Endothelial cell of umbilical vein (primary cell): ENCODE measurements around the gene KIAA1755. TPM values are rescaled to one million over a fixed set of nuclear protein-coding genes. Genes with fewer than 3 reads are reported as not detected.

Experiments used
- BruUV-seq: library from RNA; stranded (reverse); fragments of 400-500 nt; replicated peaks from 2 replicates; lab custom pipeline; 2021; lab: Mats Ljungman, UMichigan
- CTCF ChIA-PET: fragments of 300-600, 350-600 bp; sonication (Branson Sonifier 250); formaldehyde crosslinking; loops from one replicate; lab custom pipeline; 2021; ENCODE audit warnings: antibody characterized with exemption, inconsistent platforms; lab: Charles Lee
- POLR2A ChIA-PET: fragments of 300-600, 350-600 bp; sonication (Branson Sonifier 250); formaldehyde crosslinking; loops from one replicate; lab custom pipeline; 2021; ENCODE audit warnings: antibody characterized with exemption, inconsistent platforms; lab: Charles Lee
- DNase-seq: peaks from one replicate; pipeline ENCODE4 v3.0.0-alpha.2; 2011; ENCODE audit warnings: low read depth, low spot score
- FAIRE-seq: peaks from 2 replicates; lab custom pipeline; 2011; peaks lifted over from hg19 to GRCh38; lab: Jason Lieb, UNC
- H2AFZ ChIP-seq: 2 replicates; pipeline ENCODE4 v1.6.0; 2012; ENCODE audit warnings: low read depth, low read length, control low read depth, inconsistent platforms
- H3K27ac ChIP-seq: 2 replicates; pipeline ENCODE4 v1.5.1; 2011; ENCODE audit warnings: low read depth, mild to moderate bottlenecking, control low read depth, low read length, moderate library complexity; ENCODE audit not compliant: insufficient read depth
- H3K27me3 ChIP-seq, 2 experiments: 2 replicates each; pipeline versions ENCODE4 v1.6.0 to v1.6.1; 2011; ENCODE audit warnings: low read length in 2 of 2, mixed read lengths in 1 of 2; ENCODE audit not compliant: control insufficient read depth in 2 of 2, insufficient read depth in 2 of 2
- H3K36me3 ChIP-seq, 2 experiments: 2 replicates in 1 of 2; 3 replicates in 1 of 2; pipeline ENCODE4 v1.5.1; 2011; ENCODE audit warnings: low read length in 2 of 2, mild to moderate bottlenecking in 1 of 2, moderate library complexity in 1 of 2; ENCODE audit not compliant: control insufficient read depth in 2 of 2, insufficient read depth in 2 of 2; ENCODE audit errors: extremely low read depth in 1 of 2
- H3K4me1 ChIP-seq: 3 replicates; pipeline ENCODE4 v1.5.1; 2011; ENCODE audit warnings: mild to moderate bottlenecking, low read length; ENCODE audit not compliant: control insufficient read depth, insufficient read depth; ENCODE audit errors: extremely low read depth
- H3K4me2 ChIP-seq: 2 replicates; pipeline ENCODE4 v1.6.1; 2011; ENCODE audit warnings: low read length, control low read depth, mixed read lengths; ENCODE audit not compliant: insufficient read depth
- H3K4me3 ChIP-seq, 3 experiments: fragments of 200-600 bp in 1 of 3; sonication (generic), shearing (Covaris generic) in 1 of 3; replicated peaks in 1 of 3; 2 replicates each; pipeline ENCODE4 v1.5.1; 2011 to 2016; ENCODE audit warnings: control low read depth in 3 of 3, low read length in 3 of 3, mild to moderate bottlenecking in 2 of 3, inconsistent platforms in 1 of 3, low read depth in 1 of 3, moderate library complexity in 1 of 3; ENCODE audit not compliant: insufficient read depth in 1 of 3
- H3K79me2 ChIP-seq: 2 replicates; pipeline ENCODE4 v1.6.0; 2012; ENCODE audit warnings: low read length, inconsistent platforms; ENCODE audit not compliant: control insufficient read depth, insufficient read depth
- H3K9ac ChIP-seq: replicated peaks from 2 replicates; pipeline ENCODE3; 2011; ENCODE audit warnings: low read length, control low read depth; ENCODE audit not compliant: insufficient read depth; ENCODE audit errors: extremely low read depth
- H3K9me1 ChIP-seq: replicated peaks from 3 replicates; pipeline ENCODE4 v1.6.0; 2011; ENCODE audit warnings: mild to moderate bottlenecking, low read length; ENCODE audit not compliant: control insufficient read depth, insufficient read depth; ENCODE audit errors: extremely low read depth
- H3K9me3 ChIP-seq: replicated peaks from 2 replicates; pipeline ENCODE4 v1.5.1; 2012; ENCODE audit warnings: low read length, inconsistent platforms; ENCODE audit not compliant: control insufficient read depth, insufficient read depth
- H4K20me1 ChIP-seq: replicated peaks from 2 replicates; pipeline ENCODE3; 2011; ENCODE audit warnings: mild to moderate bottlenecking, low read length; ENCODE audit not compliant: control insufficient read depth, insufficient read depth; ENCODE audit errors: extremely low read depth
- EZH2 ChIP-seq: IDR thresholded peaks from 2 replicates; pipeline ENCODE4 v1.6.1; 2012; ENCODE audit warnings: borderline replicate concordance, low read depth, mild to moderate bottlenecking, moderate library complexity, low read length, inconsistent platforms; ENCODE audit not compliant: severe bottlenecking
- FOS ChIP-seq: IDR thresholded peaks from 2 replicates; pipeline ENCODE4 v1.6.1; 2011; ENCODE audit warnings: mild to moderate bottlenecking, low read length, moderate library complexity, borderline replicate concordance; ENCODE audit not compliant: insufficient read depth
- GATA2 ChIP-seq: IDR thresholded peaks from 2 replicates; pipeline ENCODE4 v1.7.0; 2011; ENCODE audit warnings: low read depth, mild to moderate bottlenecking, moderate library complexity, mixed read lengths, low read length; ENCODE audit not compliant: insufficient read length, insufficient read depth
- dilution Hi-C: fragments of 300-500 bp; cut with MboI; formaldehyde crosslinking; loops from one replicate; pipeline ENCODE4 v1.15.0; 2019; ENCODE audit warnings: low sequenced_read_pairs; ENCODE audit not compliant: extremely low pct_ligation_motif_present
- intact Hi-C: fragments of 100-400 bp; cut with micrococcal nuclease; formaldehyde crosslinking; loops from one replicate; pipeline ENCODE4 v1.10.0; 2022
- polyA plus RNA-seq, 4 experiments: library from polyadenylated mRNA; depleted of rRNA in 3 of 4; stranded (reverse) in 3 of 4; unstranded in 1 of 4; fragments of >200 nt; gene quantifications; 2 replicates each; pipeline versions ENCODE4 v1.2.1 to v1.2.3, GENCODE V29; 2011 to 2012; ENCODE audit warnings: missing spikeins in 1 of 4
- total RNA-seq: library from RNA; stranded (reverse); gene quantifications from 2 replicates; pipeline ENCODE4 v1.2.3, GENCODE V29; 2021

KIAA1755 gene
- total and polyA plus RNA-seq, 2 donors (not counting 3 experiments of a cell fraction or from before 2014, with no cell fraction given): 0.36 to 0.51 TPM

- no peaks in the 10 kb centered on the region for H3K9me3 ChIP-seq
- TF ChIP-seq FOS (no peak), GATA2 (no peak)
- no peaks in the 10 kb centered on the region for H3K27me3 ChIP-seq
- H2AFZ ChIP-seq: no peak overlapping the region
- BruUV-seq: no TSS peak
- H3K9ac ChIP-seq: no peak overlapping the region
- CTCF ChIA-PET: interaction anchor here (0.9 kb wide), 1 partner anchor 52 kb away, joined by 3 read pairs; no protein-coding TSS in a partner anchor
- no peak overlapping the region for H3K4me2 ChIP-seq
- no peak overlapping the region for H3K4me3 ChIP-seq
- H3K4me1 ChIP-seq: no peaks in the 10 kb centered on the region
- FAIRE-seq (no peak), DNase-seq (no peak)
- intact Hi-C loops (no loop called here), dilution Hi-C loops (no loop called here)
- no peaks in the 10 kb centered on the region for H4K20me1 ChIP-seq
- H3K27ac ChIP-seq: no peak overlapping the region
- POLR2A ChIA-PET: no interaction called here
- H3K9me1 ChIP-seq: no peaks in the 10 kb centered on the region
- H3K36me3 ChIP-seq: no peaks in the 10 kb centered on the region
- no peaks in the 10 kb centered on the region for H3K79me2 ChIP-seq
Observed at GRCh38 chr20:38247166-38247509, 13.4 kb downstream of the KIAA1755 start.

DNA sequence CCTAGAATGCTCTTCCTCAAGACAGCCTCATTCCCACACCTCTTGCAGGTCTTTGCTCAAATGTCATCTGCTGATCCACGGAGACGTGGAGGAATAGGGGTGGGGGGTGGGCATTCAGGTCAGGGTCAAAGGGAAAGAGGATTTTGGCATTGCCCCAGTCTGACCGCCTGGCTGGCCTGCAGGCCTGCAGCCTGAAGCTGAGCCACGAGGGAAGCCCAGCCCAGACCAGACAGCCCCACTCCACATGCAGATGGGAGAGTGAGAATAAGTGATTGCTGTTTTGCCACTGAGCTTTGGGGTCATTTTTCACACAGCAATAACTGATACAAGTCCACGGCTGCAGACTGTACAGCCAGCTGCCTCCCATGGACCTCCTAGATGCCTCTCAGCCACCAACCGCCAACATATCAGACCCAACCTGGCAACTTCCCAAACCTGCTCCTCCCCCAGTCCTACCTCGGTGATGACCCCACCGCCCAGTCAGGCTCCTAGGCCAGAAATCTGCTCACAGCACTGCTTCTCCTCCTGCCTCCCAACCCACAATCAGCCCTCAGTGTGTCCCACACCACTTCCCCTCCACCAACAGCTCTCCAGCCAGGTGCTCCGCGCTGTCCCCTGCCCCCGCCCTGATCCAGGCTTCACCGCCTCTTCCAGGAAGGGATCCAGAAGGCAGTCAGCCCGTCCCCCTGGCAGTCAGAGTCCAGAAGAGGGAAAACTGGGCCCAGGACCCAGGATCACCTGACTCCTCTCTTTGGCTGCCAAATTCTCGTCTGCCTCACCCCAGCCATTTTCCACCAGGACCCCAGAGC lies 14.0 kb downstream of the KIAA1755 start:
- BruUV-seq: no TSS peak
- H3K4me1 ChIP-seq: no peaks in the 10 kb centered on the region
- H3K27me3 ChIP-seq: no peaks in the 10 kb centered on the region
- CTCF ChIA-PET: interaction anchor here (0.9 kb wide), 1 partner anchor 53 kb away, joined by 3 read pairs; no protein-coding TSS in a partner anchor
- POLR2A ChIA-PET: no interaction called here
- no peak overlapping the region for H3K9ac ChIP-seq
- H2AFZ ChIP-seq: no peak overlapping the region
- TF ChIP-seq EZH2: no peak
- no peak for TF ChIP-seq GATA2
- no peak overlapping the region for H3K27ac ChIP-seq
- FAIRE-seq (no peak), DNase-seq (no peak)
- no peaks in the 10 kb centered on the region for H3K36me3 ChIP-seq
- H3K9me3 ChIP-seq: no peaks in the 10 kb centered on the region
- H3K79me2 ChIP-seq: no peaks in the 10 kb centered on the region
- intact Hi-C loops: no loop called here
- H3K4me3 ChIP-seq: no peak overlapping the region
- dilution Hi-C loops: no loop called here
- H4K20me1 ChIP-seq: no peaks in the 10 kb centered on the region
- H3K9me1 ChIP-seq: no peaks in the 10 kb centered on the region
- no peak overlapping the region for H3K4me2 ChIP-seq
